NK-92 (cell line): Measurements from ENCODE around the gene EFHB.
"Not testable (repeated sequence)": the region's sequence is repeated elsewhere in the genome, so short reads cannot be mapped to it uniquely, and the experiment has no call there.

ENCODE experiments used
- DNase-seq: peaks from one replicate; lab custom pipeline; 2025; ENCODE audit not compliant: unreplicated experiment; lab: John Stamatoyannopoulos, UW

Gene EFHB, protein sequence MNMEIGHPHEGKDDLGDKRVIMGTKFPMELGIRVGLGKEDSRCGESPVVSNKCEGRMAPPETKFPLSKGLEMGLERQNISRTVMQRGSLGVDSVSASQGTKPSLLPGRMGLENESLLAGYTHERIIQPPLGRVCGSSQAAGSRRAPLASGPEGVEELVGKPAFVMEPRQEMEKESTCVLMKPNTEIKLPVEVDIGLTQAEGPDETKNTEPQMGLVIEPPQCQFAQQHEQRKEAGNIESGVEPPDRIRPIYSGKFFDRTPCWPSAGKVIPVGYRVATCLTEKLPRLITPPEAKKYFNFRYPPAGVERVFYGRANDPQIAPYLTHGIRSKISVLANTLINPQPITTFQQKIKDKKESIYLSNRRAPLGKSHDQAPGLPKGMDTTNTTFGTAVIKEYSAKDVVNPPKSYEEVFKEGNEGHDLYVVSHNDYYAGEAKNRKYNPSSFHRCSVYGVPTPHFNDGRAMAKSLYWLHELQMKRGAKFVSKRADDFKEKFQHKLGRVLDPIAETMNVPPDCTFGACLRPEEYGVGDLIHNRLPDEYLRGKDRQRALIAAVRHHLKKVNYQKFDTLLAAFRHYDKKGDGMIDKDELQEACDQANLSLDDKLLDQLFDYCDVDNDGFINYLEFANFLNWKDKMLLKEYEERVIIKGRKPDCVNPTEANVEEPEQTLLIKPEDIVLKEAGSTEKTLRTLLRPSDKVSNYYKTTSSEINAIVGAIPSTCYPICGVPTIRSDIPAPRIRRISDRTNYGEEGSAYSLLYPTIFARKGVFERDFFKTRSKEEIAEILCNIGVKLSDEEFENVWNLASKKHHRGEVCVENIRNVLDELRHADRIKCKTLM

GRCh38 chr3:19934098-19934566 lies at the start of gene EFHB:
EFHB (minus strand) TSS chr3:19934217; CDS start chr3:19934018, 199 bp downstream.
- no peak for DNase-seq

DNA sequence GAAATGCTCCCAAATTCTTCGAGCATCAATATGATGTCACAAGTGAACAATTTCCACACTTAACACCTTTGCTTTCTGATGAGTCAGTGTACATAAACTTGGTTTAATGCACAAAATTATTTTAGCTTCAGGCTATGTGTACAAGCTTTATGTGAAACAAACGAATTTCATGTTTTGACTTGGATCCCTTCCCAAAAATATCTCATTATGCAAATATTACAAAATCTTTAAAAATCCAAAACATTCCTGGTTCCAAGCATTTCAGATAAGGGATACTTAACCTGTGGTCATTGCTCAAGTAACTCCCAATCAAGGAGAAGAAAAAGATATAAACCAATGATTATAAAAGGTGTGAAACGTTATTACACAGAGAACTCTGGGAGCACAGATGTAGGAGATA lies 38.0 kb upstream of the EFHB start:
- DNase-seq, result no peak

GRCh38 chr3:19970327-19970726 lies 36.3 kb upstream of the EFHB start:
- no peak for DNase-seq

DNA sequence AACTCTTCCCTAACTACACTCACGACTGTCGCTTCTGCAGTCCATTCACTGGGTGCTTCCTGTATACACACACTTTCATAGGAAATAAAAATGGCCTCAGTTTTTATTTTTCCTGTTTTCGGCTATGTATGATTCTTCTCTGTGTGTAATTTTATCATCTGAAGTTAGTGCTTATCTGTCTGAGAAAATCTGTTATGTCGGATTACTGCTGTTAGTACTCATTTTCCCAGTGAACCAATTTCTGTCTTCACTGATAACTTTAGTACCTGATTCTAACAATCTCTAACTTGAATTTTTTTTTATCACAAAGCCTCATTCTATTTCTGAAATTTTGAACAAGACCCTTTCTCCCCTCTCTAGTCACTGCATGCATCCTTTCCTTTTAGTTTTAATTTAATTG lies 33.8 kb upstream of the EFHB start:
- no peak for DNase-seq

GRCh38 chr3:19967208-19967607 lies 33.2 kb upstream of the EFHB start:
- no peak for DNase-seq

DNA sequence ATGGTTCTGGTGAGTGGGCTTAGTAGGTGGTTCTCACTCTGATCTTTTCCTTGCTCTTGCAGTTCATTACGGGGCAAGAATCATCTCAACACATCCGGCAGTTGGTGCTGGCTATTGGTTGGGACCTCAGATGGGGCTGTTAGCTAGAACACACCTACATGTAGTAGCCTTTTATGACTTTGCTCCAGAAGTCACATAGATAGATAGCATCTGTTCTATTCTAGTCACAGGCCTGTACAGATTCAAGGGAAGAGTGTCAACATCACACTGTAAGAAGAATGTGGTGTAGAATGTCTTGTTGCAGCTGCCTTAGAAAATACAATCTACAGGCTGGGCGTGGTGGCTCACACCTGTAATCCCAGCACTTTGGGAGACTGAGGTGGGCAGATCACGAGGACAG lies 27.9 kb upstream of the EFHB start:
- DNase-seq, result no peak

DNA sequence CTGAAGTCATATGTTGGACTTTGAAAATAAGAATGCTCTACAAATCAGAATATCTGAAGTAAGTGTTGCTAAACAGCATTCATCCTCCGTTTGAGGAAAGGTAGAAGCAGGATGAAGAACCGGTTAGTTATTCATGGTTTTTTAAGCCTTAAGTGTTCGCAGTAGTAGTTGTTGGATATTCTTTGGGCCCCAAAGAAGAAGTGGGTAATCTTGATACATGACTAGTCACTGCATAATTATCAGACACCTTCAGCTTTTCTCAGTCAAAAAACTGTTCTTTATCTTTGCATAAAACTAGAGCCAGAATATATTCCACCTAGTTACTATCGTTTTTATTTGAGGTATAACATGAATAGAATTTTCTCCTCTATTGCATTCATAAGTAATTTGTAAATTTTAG lies 26.7 kb upstream of the EFHB start:
- DNase-seq, result no peak

- no peak for DNase-seq
These were observed 25.5 kb upstream of the EFHB start for GRCh38 chr3:19959505-19959904.

- DNase-seq, result not testable (repeated sequence)
These were observed 23.3 kb upstream of the EFHB start for GRCh38 chr3:19957354-19957753.

- DNase-seq, result no peak
These were observed 20.7 kb upstream of the EFHB start for GRCh38 chr3:19954676-19955075.

DNA sequence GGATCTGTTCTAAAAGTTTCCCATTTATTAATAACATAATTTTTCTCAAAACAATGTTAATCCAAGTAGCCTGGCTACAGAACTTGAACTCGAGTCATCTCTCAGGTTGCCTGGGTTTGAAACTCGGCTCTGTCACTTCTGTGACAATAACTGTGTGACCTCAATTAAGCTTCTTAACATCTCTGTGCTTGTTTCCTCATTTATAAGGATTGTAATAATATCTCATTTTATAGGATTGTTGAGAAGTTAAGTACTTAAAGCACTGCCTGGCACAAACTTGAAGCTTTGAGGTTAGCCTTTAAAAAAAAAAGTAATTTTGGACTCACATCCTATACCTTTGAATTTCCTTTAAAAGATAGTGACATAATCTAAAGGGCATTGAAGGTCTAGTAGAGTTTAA lies 16.3 kb upstream of the EFHB start:
- no peak for DNase-seq

DNA sequence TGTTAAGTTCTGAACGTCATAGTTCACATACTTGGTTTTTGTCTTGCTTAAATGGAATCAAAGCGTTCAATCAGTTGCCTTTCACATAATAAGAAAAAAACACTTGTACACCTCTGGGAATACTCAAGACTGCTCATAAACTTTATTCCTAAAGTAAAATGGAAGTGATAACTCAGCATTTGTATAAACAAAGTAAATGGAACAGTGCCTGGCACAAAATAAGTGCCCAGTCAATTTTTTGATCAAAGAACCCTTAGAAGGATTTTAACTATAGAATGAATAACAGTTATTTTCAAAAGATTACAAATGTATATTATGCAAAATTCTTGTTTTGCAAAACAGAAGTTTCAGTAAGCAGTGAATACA lies 14.2 kb upstream of the EFHB start:
- no peak for DNase-seq

GRCh38 chr3:19947549-19948225 lies 13.7 kb upstream of the EFHB start:
- DNase-seq, result no peak

GRCh38 chr3:19946832-19947548 lies 13.0 kb upstream of the EFHB start, which contains the start of gene RAB5A:
RAB5A (plus strand) TSS chr3:19947097; CDS start chr3:19950899, 3,802 bp downstream.
- DNase-seq, result peak; percentile 81

DNA sequence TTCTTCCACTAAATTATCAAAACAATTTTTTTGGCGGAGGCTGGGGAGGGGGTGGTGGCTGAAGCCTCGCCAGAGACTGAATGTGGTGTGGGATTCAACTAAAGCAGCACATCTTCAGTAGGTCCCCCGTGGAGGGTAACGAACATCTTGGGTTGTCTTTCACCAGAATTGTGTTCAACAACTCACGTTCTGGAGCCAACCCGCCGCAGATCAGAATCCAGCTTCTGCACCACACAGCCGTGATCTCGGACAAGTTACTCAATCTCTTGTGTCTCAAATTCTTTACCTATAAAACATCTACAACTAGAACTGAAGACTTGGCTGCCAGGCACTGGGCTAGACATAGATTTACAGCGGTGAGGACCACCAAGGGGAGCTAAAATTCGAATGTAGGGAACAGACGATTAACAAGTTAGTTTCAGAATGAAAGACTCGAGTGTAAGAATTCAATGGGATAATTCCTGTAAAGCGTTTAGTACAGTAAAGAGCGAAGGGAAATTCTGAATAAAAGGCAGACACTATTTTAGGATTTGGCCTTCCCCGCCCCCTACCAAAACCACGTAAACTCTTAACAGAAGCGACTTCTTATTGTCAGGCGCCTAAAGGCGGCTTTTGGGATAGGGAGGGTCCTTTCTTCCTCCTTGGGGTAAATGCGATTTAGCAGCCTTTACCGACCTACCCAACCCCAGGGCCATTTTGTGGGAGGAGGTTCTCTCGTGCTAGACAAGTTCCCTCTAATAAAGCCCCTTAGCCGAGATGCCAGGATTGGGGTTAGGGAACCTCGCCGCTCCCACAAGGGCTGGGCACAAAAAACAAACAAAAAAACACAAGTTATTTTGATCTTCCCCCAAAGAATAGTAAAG lies 12.2 kb upstream of the EFHB start:
- DNase-seq, result no peak

DNA sequence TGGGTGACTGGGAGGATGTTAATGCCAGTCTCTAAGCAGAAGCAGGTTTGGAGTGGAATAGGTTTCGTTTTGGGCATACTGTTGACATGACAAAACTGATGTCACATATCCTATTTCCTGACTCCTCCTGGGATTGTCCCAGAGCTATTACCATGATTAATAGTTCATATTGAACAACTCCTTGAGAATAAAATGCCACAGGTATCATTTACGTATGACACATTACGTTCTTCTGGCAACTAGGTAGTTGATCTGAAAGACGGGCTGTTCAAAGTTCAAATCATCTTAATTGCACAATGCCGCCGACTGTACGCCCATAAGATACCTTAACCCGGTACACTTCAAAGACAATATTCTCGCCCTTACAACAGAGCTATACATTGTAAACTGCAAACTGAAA lies 11.5 kb upstream of the EFHB start:
- DNase-seq, result no peak

DNA sequence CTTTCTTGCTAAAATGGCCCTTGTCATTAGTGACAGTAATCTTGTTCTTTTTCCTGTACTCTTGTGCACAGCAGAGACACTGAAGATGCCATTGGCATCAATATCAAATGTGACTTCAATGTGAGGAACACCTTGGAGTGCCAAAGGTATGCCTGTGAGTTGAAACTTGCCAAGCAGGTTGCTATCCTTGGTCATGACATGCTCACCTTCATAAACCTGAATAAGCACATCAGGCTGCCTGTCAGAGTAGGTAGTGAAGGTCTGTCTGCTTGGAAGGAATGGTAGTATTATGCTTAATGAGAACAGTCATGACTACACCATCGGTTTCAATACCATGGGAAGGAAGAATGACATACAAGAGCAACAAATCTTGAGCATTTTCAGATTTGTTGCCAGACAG lies 6.6 kb upstream of the EFHB start:
- DNase-seq, result no peak

DNA sequence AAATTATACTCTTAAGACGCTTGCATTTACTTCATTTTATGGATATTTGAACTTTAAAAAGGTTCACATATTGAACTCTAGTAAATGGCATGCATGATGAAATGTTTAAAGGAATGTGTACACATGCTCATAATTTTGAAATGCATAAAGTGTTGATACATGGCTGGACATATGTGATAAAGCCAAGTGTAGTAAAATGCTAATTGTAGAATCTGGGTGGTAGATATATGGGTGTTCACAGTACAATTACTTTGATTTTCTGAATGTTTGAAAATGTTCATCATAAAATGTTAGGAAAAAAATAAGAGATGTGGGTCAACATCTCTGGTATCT lies 4.2 kb upstream of the EFHB start:
- DNase-seq, result no peak

- no peak for DNase-seq
These were observed 3.7 kb upstream of the EFHB start for GRCh38 chr3:19937459-19938294.
